Measurements from ENCODE around the gene HMX3. TPM values are rescaled to one million over a fixed set of nuclear protein-coding genes. Genes with fewer than 3 reads are reported as not detected.

Gene HMX3
- total RNA-seq, 2 experiments from 2014 or later = not detected

- Mint-ChIP-seq H3K4me3 (no peak overlapping the region), H3K4me1 (no peaks in the 10 kb centered on the region), H3K27me3 (no peaks in the 10 kb centered on the region), H3K36me3 (ENCODE audit: low read depth) (peaks cover 60% of the 10 kb centered on the region), H3K9me3 (ENCODE audit: low read depth) (peaks cover 15% of the 10 kb centered on the region), H3K27ac (no peak overlapping the region)
- ChIA-PET CTCF (no interaction called here), POLR2A (no interaction called here)
- DNase-seq = no peak
- intact Hi-C loops (cut with DNase I, micrococcal nuclease) = no loop called here
- no peak for ATAC-seq
Measured at GRCh38 chr10:123180101-123181090, 44.6 kb downstream of the HMX3 start.

- ChIA-PET CTCF (no interaction called here), POLR2A (interaction anchor here (0.6 kb wide), 1 partner anchor 30 kb away, joined by 4 read pairs; the partner anchor contains the start of gene BUB3)
- Mint-ChIP-seq H3K36me3 (ENCODE audit: low read depth) (peaks cover 48% of the 10 kb centered on the region), H3K27me3 (no peaks in the 10 kb centered on the region), H3K4me3 (no peak overlapping the region), H3K9me3 (ENCODE audit: low read depth) (peaks cover 19% of the 10 kb centered on the region), H3K4me1 (no peaks in the 10 kb centered on the region), H3K27ac (no peak overlapping the region)
- DNase-seq (no peak), ATAC-seq (no peak)
- intact Hi-C loops (cut with DNase I, micrococcal nuclease) = no loop called here
Measured at GRCh38 chr10:123183724-123184123, 48.0 kb downstream of the HMX3 start.

- Mint-ChIP-seq H3K4me3 (no peak overlapping the region), H3K9me3 (ENCODE audit: low read depth) (peaks cover 19% of the 10 kb centered on the region), H3K36me3 (ENCODE audit: low read depth) (peaks cover 60% of the 10 kb centered on the region), H3K27me3 (no peaks in the 10 kb centered on the region), H3K27ac (no peak overlapping the region), H3K4me1 (no peaks in the 10 kb centered on the region)
- POLR2A ChIA-PET = no interaction called here
- intact Hi-C loops (cut with DNase I, micrococcal nuclease) = no loop called here
- CTCF ChIA-PET = no interaction called here
- no peak for DNase-seq
- ATAC-seq = no peak
Measured at GRCh38 chr10:123187781-123188180, 52.0 kb downstream of the HMX3 start.

Other genes with a start within 250 kb of the HMX3 start
- not detected for gene FAM24A, start 225.4 kb upstream of the HMX3 start, total RNA-seq
- 1 to 10 TPM; 8.6 to 9.0 TPM for gene C10orf88, start 181.7 kb upstream of the HMX3 start, total RNA-seq
- 1 to 10 TPM; 2.8 to 2.9 TPM for gene PSTK, start 155.6 kb upstream of the HMX3 start, total RNA-seq
- gene IKZF5, start 127.2 kb upstream of the HMX3 start, total RNA-seq = 10 to 100 TPM in 1 of 2 experiments, 1 to 10 TPM in 1; 9.4 to 14.1 TPM
- 10 to 100 TPM; 24.0 to 25.5 TPM for gene ACADSB, start 127.0 kb upstream of the HMX3 start, total RNA-seq
- under 1 TPM; 0.18 to 0.28 TPM for gene HMX2, start 12.2 kb downstream of the HMX3 start, total RNA-seq
- 100 to 1,000 TPM; 230 to 242 TPM for gene BUB3, start 18.4 kb downstream of the HMX3 start, total RNA-seq

Measured in activated CD4-positive, alpha-beta T cell treated with anti-CD3 and anti-CD28 coated beads for 36 hours (primary cell).